Neural cell (in vitro differentiated cells): Measurements from ENCODE around the gene ERBB4.

Experiments used
- EP300 ChIP-seq: fragments of 450-650 bp; conservative IDR thresholded peaks from 2 replicates; pipeline ENCODE4 v1.6.1; 2014; ENCODE audit warnings: antibody characterized with exemption, mild to moderate bottlenecking, moderate library complexity; ENCODE audit not compliant: poor library complexity, severe bottlenecking
- EZH2 ChIP-seq: fragments of 200-600, 300-800 bp; shearing (Covaris generic), sonication (generic); IDR thresholded peaks from 2 replicates; pipeline ENCODE4 v1.6.1; 2014; ENCODE audit warnings: antibody characterized with exemption, low read length, borderline replicate concordance, mild to moderate bottlenecking; ENCODE audit not compliant: insufficient read depth, poor library complexity, severe bottlenecking
- MXI1 ChIP-seq: fragments of 450-650 bp; conservative IDR thresholded peaks from 2 replicates; pipeline ENCODE4 v1.6.1; 2014; ENCODE audit warnings: antibody characterized with exemption, mild to moderate bottlenecking; ENCODE audit not compliant: poor library complexity, severe bottlenecking
- POLR2AphosphoS5 ChIP-seq: IDR thresholded peaks from 2 replicates; pipeline ENCODE4 v1.6.1; 2012
- RAD21 ChIP-seq: fragments of 450-650 bp; conservative IDR thresholded peaks from 2 replicates; pipeline ENCODE4 v1.6.1; 2014; ENCODE audit warnings: antibody characterized with exemption, mild to moderate bottlenecking, moderate library complexity
- TF ChIP-seq, protein P1 (sequence below): fragments of 450-650 bp; IDR thresholded peaks from 2 replicates; pipeline ENCODE4 v1.5.1; 2014; ENCODE audit warnings: antibody characterized with exemption, mild to moderate bottlenecking, moderate library complexity; ENCODE audit not compliant: poor library complexity, severe bottlenecking
- TF ChIP-seq, protein P2 (sequence below): IDR thresholded peaks from 2 replicates; pipeline ENCODE4 v1.6.1; 2012; ENCODE audit warnings: borderline replicate concordance

DNA sequence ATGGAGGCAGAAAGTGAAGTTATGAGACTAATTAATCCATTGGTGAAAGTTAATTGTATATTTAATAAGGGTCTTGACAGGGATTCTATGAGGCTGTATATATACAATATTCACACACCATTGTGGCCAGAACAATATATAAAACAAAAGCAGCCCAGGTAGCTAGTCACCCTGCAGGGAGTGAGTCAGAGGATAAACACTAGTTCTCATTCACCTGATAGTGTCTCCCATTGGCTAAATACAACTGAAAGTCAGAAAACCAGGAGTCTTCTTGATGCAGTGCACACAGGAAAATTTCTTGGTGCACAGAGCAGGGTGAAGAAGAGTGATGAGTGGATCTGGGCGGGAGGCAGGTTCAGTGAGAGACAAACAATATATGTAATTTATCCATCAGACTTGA is 465.2 kb downstream of the ERBB4 start:
- TF ChIP-seq POLR2AphosphoS5 (no peak), RAD21 (no peak), EZH2 (no peak), MXI1 (no peak), EP300 (no peak)
- TF ChIP-seq, protein P1, sequence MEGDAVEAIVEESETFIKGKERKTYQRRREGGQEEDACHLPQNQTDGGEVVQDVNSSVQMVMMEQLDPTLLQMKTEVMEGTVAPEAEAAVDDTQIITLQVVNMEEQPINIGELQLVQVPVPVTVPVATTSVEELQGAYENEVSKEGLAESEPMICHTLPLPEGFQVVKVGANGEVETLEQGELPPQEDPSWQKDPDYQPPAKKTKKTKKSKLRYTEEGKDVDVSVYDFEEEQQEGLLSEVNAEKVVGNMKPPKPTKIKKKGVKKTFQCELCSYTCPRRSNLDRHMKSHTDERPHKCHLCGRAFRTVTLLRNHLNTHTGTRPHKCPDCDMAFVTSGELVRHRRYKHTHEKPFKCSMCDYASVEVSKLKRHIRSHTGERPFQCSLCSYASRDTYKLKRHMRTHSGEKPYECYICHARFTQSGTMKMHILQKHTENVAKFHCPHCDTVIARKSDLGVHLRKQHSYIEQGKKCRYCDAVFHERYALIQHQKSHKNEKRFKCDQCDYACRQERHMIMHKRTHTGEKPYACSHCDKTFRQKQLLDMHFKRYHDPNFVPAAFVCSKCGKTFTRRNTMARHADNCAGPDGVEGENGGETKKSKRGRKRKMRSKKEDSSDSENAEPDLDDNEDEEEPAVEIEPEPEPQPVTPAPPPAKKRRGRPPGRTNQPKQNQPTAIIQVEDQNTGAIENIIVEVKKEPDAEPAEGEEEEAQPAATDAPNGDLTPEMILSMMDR = no peak
- TF ChIP-seq, protein P2, sequence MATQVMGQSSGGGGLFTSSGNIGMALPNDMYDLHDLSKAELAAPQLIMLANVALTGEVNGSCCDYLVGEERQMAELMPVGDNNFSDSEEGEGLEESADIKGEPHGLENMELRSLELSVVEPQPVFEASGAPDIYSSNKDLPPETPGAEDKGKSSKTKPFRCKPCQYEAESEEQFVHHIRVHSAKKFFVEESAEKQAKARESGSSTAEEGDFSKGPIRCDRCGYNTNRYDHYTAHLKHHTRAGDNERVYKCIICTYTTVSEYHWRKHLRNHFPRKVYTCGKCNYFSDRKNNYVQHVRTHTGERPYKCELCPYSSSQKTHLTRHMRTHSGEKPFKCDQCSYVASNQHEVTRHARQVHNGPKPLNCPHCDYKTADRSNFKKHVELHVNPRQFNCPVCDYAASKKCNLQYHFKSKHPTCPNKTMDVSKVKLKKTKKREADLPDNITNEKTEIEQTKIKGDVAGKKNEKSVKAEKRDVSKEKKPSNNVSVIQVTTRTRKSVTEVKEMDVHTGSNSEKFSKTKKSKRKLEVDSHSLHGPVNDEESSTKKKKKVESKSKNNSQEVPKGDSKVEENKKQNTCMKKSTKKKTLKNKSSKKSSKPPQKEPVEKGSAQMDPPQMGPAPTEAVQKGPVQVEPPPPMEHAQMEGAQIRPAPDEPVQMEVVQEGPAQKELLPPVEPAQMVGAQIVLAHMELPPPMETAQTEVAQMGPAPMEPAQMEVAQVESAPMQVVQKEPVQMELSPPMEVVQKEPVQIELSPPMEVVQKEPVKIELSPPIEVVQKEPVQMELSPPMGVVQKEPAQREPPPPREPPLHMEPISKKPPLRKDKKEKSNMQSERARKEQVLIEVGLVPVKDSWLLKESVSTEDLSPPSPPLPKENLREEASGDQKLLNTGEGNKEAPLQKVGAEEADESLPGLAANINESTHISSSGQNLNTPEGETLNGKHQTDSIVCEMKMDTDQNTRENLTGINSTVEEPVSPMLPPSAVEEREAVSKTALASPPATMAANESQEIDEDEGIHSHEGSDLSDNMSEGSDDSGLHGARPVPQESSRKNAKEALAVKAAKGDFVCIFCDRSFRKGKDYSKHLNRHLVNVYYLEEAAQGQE = no peak
